GM12873 (cell line): ENCODE data around the gene FIBCD1.

Experiments
- TF ChIP-seq, protein P1 (sequence below): IDR thresholded peaks from 2 replicates; pipeline ENCODE4 v1.5.1; 2012; ENCODE audit warnings: low read depth, mild to moderate bottlenecking, moderate library complexity, low read length, control low read depth; ENCODE audit not compliant: insufficient read depth; ENCODE audit errors: missing control alignments

FIBCD1 gene

DNA sequence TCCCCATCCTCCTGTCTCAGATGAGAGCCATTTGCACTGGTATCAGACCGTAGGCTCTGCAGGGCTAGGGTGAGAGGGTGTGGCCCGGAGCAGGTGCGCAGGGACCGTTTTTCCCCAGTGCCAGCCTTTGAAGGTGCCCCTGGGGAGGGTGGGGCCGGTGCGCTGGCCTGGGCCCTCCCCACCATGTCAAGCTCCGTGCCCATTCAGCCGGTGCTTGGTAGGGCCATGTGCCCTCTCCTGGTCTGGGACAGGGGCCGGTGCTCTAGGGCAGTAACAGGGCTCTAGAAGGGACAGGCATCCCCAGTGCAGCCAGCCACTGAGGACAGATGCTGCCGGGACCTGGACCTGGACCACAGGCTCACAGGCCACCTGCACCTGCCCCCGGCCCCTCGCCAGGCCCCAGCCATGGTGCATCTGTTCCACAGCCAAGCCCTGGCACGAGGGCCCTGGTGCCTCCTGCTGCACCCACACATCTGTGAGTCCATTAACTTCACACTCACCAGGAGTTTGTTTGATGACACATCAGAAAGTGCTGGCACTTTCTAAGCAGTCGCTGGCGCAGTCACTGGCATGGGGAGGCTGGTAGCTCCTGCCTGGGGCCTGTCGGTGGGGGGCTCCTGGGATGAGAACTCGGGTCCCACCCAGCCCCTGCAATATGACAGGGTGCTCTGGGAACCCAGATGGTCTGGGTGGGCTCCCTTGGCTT lies 37.4 kb downstream of the FIBCD1 start:
- TF ChIP-seq, protein P1, sequence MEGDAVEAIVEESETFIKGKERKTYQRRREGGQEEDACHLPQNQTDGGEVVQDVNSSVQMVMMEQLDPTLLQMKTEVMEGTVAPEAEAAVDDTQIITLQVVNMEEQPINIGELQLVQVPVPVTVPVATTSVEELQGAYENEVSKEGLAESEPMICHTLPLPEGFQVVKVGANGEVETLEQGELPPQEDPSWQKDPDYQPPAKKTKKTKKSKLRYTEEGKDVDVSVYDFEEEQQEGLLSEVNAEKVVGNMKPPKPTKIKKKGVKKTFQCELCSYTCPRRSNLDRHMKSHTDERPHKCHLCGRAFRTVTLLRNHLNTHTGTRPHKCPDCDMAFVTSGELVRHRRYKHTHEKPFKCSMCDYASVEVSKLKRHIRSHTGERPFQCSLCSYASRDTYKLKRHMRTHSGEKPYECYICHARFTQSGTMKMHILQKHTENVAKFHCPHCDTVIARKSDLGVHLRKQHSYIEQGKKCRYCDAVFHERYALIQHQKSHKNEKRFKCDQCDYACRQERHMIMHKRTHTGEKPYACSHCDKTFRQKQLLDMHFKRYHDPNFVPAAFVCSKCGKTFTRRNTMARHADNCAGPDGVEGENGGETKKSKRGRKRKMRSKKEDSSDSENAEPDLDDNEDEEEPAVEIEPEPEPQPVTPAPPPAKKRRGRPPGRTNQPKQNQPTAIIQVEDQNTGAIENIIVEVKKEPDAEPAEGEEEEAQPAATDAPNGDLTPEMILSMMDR, result no peak

DNA sequence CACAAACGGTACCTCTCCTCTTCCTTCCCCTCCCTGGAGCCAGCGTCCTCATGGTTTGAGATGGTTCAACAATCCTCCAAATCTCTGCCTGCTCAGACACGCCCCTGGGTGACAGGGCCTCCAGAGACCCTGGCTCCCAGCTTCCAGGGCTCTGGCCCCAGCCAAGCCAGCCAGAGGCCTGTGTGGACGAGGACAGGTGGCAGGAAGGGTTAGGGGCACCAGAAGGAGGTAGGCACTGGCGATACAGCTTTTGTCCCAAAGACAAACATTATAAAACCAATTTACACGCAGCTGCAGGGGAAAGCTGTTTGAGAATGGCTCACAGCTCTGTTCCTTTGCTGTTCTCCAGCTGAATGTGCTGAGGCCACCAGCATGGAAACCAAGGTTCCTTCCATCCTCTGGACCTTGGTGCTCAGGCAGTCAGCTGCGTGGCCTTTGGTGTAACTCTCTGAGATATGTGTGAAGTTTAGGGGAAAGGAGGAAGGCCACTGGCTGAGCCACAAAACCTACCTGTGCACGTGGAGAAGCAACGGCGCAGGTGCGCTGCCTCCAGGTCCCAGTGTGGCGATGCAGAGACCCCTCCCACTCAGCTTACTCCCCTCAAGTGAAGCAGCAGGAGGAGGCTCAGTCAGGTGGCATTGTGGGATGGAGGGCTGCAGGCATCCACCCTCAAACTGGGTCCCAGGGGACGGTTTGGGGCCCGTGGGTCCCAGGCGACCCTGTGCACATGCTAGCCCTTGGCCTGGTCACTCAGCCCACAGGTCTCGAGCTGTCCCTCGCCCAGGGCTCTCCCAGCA lies 38.1 kb downstream of the FIBCD1 start:
- TF ChIP-seq, protein P1, result no peak

DNA sequence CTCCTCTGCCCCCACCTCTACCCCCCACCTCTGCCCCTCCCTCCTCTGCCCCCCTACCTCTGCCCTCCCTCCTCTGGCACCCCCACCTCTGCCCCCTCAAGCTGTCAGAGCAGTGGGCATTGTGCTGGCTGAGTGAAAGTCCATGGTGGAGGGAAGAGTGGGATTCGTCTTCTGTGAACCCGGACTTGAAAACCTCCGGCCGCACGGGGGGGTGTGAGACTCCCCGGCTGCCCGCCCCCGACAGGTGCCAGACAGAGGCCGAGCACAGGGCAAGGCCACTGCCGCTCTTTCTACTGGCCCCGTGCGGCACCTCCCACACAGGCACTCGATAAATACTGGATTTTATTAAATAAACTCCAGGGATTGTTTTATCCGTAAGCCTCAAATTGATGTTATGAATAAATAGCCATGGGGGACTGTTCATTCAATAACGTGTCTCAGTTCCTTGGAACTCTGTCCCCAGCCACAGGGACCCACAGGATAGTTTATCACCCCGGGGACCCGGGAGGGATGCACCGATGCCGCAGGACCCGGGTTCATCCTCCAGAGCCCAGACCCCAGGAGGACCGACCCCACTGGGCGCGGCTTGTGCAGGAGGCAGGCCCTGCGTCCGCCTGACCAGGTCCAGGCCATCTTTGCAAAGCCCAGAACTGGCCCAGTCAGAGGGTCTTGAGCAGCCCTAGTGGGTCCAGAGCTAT lies 39.8 kb downstream of the FIBCD1 start:
- TF ChIP-seq, protein P1, result no peak

DNA sequence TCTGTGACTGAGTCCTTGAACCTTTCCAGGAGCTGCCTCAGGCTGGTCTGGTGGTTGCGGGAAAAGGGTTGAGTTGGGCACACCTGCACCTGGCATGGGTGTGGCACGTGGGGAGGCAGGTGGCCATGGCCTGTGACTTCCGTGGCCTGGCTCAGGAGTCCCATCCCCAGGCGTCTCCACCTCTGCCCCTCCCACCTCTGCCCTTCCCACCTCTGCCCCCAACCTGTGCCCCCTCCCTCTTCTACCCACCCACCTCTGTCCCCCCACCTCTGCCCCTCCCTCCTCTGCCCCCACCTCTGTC lies 40.5 kb downstream of the FIBCD1 start:
- TF ChIP-seq, protein P1, result no peak

DNA sequence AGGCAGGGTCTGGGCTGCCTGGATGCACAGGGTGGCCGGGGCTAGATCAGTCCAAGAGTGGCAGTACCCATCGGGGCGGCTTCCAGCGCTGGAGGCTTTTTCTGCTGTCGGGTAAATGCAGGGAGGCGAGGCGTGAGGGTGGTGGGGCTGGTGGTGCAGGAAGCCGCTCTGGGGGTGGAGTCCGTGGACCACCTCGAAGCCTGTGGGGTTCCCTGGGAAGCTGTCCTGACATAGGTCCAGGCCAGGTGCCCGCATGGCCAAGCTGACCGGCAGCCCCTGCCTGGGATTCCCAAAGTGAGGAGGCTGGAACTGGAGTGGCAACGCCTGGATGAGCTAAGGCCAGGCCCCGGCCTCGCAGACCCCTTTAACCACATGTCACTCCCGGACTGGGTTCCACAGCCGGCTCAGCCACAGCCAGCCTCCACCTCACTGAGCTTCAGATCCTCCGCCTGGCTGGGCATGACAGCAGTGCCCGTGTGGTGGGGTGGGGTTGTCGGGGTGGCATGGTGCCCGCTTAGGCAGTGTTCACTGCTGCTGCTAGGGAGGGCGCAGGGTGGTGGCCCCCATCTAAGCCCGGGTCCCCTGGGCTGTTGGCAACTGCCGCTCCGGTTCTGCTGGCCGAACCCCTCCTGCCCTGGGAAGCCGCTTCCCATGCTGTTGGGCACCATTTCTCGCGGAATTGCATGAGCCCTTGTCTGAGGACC lies 41.0 kb downstream of the FIBCD1 start:
- TF ChIP-seq, protein P1, result no peak

DNA sequence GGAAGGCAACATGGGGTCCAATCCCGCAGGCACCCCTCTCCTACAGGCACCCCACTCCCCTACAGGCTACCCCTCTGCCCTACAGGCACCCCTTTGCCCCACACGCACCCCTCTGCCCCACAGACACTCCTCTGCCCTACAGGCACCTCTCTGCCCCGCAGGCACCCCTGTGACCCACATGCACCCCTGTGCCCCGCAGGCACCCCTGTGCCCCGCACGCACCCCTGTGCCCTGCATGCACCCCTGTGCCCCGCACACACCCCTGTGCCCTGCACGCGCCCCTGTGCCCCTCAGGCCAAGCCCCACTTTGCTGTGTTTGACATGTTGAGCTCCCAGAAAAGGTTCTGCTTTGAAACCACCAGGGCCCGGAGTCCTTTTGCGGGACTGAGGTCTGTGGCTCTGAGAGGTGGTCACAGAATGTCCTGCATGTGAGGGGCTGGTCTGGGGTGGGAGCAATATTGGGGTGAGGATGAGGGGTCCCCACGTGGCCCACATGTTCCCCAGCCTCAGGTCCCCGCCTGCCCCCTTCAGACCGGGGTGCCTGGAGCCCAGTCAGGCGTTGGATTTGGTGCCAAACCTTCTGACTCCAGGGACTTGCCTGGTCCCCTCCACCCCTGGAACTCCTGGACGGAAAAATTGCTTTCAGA lies 41.8 kb downstream of the FIBCD1 start:
- TF ChIP-seq, protein P1, result no peak
